GM12891 (cell line): ENCODE results near the gene NIF3L1.

Source experiments
- POLR2A ChIP-seq: IDR thresholded peaks from 2 replicates; pipeline ENCODE4 v1.6.1; 2011; ENCODE audit warnings: low read depth, low read length, control low read depth
- POLR2AphosphoS5 ChIP-seq: IDR thresholded peaks from 2 replicates; pipeline ENCODE4 v1.6.1; 2011; ENCODE audit warnings: low read depth, low read length, control low read depth
- TAF1 ChIP-seq: IDR thresholded peaks from 2 replicates; pipeline ENCODE4 v1.6.1; 2011; ENCODE audit warnings: low read depth, low read length, control low read depth

GRCh38 chr2:200862532-200863000 lies 26.6 kb upstream of the NIF3L1 start:
- TF ChIP-seq TAF1 (no peak), POLR2A (0 out of 2 replicates have a peak, but pooled peaks have one; percentile 65), POLR2AphosphoS5 (peak; percentile 17; the same call in 1 of the 2 replicates)
